ENCODE results near the gene TMEM131L.

GRCh38 chr4:153576443-153576774, 110.2 kb downstream of the TMEM131L start:
- TF ChIP-seq, protein P1, sequence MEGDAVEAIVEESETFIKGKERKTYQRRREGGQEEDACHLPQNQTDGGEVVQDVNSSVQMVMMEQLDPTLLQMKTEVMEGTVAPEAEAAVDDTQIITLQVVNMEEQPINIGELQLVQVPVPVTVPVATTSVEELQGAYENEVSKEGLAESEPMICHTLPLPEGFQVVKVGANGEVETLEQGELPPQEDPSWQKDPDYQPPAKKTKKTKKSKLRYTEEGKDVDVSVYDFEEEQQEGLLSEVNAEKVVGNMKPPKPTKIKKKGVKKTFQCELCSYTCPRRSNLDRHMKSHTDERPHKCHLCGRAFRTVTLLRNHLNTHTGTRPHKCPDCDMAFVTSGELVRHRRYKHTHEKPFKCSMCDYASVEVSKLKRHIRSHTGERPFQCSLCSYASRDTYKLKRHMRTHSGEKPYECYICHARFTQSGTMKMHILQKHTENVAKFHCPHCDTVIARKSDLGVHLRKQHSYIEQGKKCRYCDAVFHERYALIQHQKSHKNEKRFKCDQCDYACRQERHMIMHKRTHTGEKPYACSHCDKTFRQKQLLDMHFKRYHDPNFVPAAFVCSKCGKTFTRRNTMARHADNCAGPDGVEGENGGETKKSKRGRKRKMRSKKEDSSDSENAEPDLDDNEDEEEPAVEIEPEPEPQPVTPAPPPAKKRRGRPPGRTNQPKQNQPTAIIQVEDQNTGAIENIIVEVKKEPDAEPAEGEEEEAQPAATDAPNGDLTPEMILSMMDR (IDR thresholded peaks at IDR 0.05): peak in 1 of 3 donors; percentile 3
- TF ChIP-seq POLR2AphosphoS5 (IDR thresholded peaks at IDR 0.05): no peak
